Measurements from ENCODE around the gene CRBN. TPM values are rescaled to one million over a fixed set of nuclear protein-coding genes. Genes with fewer than 3 reads are reported as not detected.
A peak's percentile ranks its signal among the peaks of the same experiment; 100 is the strongest.

CRBN gene
- polyA plus RNA-seq, 1 donor from 2014 or later = 131 TPM

DNA sequence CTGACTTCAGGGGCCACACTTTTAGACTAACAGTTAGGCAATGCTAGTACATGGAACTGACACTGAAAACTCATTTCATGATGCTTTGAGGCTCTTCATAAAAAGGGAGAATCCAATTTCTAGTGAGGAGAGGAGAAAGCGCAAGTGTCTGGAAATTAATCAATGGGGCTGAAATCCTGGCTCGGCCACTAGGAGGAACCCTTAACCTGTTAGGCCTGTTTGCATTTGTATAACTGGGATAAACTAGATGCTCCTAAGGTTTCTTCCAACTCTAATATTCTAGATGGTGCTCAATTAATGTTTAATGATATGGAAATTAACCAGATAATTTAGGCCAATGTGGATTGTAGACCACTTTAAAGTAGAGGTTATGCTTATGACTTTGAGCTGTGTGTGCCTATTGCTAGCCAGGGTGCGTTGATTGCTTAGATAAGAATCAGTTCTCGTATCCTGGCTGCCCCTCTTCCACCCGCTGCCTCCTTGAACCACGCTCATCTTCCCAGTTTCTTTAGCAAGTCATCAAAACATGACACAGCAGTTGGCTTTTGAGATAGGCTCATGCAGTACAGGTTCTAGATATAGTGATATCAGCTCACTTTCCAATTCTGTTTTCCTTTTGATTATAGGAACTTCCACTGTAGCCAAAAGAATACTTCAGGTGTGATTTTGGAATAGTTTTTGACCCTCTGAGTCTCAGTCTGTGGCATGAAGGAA lies 16.8 kb upstream of the CRBN start:
- Histone ChIP-seq H3K9me2 (ENCODE audit: insufficient read depth, low read length) (no peaks in the 10 kb centered on the region), H3K4me3 (ENCODE audit: low read length) (no peak overlapping the region), H3K27ac (ENCODE audit: low read length) (no peak overlapping the region), H3K27me3 (ENCODE audit: insufficient read depth, low read depth, low read length) (no peaks in the 10 kb centered on the region), H3F3A (ENCODE audit: insufficient read depth, low read length, poor library complexity, severe bottlenecking) (no peaks in the 10 kb centered on the region), H3K36me3 (ENCODE audit: insufficient read depth, low read length) (no peaks in the 10 kb centered on the region), H3K79me2 (replicated peaks; ENCODE audit: insufficient read depth, low read length) (no peaks in the 10 kb centered on the region), H3K9me3 (ENCODE audit: low read length) (no peaks in the 10 kb centered on the region), H2AFZ (ENCODE audit: low read depth, low read length) (no peak overlapping the region), H3K4me2 (ENCODE audit: low read length) (no peak overlapping the region), H4K20me1 (ENCODE audit: insufficient read depth) (no peaks in the 10 kb centered on the region), H3K9ac (ENCODE audit: low read length) (no peak overlapping the region)
- TF ChIP-seq SMC3 (conservative IDR thresholded peaks at IDR 0.05; ENCODE audit: poor library complexity) (peak; percentile 70), CTCF (IDR thresholded peaks at IDR 0.05; ENCODE audit: poor library complexity, severe bottlenecking) (peak; percentile 69), RAD21 (conservative IDR thresholded peaks at IDR 0.05) (peak; percentile 69), REST (IDR thresholded peaks at IDR 0.05; ENCODE audit: borderline replicate concordance) (no peak), TAF1 (IDR thresholded peaks at IDR 0.05; ENCODE audit: low read depth) (no peak), EZH2 (IDR thresholded peaks at IDR 0.05; ENCODE audit: borderline replicate concordance, insufficient read depth, low read length, poor library complexity, severe bottlenecking) (no peak)

- Histone ChIP-seq H3F3A (ENCODE audit: insufficient read depth, low read length, poor library complexity, severe bottlenecking) (no peaks in the 10 kb centered on the region), H3K79me2 (replicated peaks; ENCODE audit: insufficient read depth, low read length) (no peaks in the 10 kb centered on the region), H3K4me2 (ENCODE audit: low read length) (no peak overlapping the region), H3K9me3 (ENCODE audit: low read length) (no peaks in the 10 kb centered on the region), H3K4me3 (ENCODE audit: low read length) (no peak overlapping the region), H3K9ac (ENCODE audit: low read length) (no peak overlapping the region), H4K20me1 (ENCODE audit: insufficient read depth) (no peaks in the 10 kb centered on the region), H3K36me3 (ENCODE audit: insufficient read depth, low read length) (no peaks in the 10 kb centered on the region), H2AFZ (ENCODE audit: low read depth, low read length) (no peak overlapping the region), H3K27ac (ENCODE audit: low read length) (no peak overlapping the region), H3K27me3 (ENCODE audit: insufficient read depth, low read depth, low read length) (no peaks in the 10 kb centered on the region), H3K9me2 (ENCODE audit: insufficient read depth, low read length) (no peaks in the 10 kb centered on the region)
- TF ChIP-seq MXI1 (conservative IDR thresholded peaks at IDR 0.05; ENCODE audit: poor library complexity, severe bottlenecking) (no peak), EP300 (conservative IDR thresholded peaks at IDR 0.05; ENCODE audit: poor library complexity, severe bottlenecking) (no peak), CTCF (IDR thresholded peaks at IDR 0.05; ENCODE audit: poor library complexity, severe bottlenecking) (no peak), REST (IDR thresholded peaks at IDR 0.05; ENCODE audit: borderline replicate concordance) (no peak), TAF1 (IDR thresholded peaks at IDR 0.05; ENCODE audit: low read depth) (no peak), EZH2 (IDR thresholded peaks at IDR 0.05; ENCODE audit: borderline replicate concordance, insufficient read depth, low read length, poor library complexity, severe bottlenecking) (no peak), POLR2AphosphoS5 (IDR thresholded peaks at IDR 0.05) (no peak), RAD21 (conservative IDR thresholded peaks at IDR 0.05) (no peak), SMC3 (conservative IDR thresholded peaks at IDR 0.05; ENCODE audit: poor library complexity) (no peak)
These were observed 15.4 kb upstream of the CRBN start for GRCh38 chr3:3194861-3195260.

Data from neural cell (in vitro differentiated cells).